Keratinocyte (primary cell): ENCODE data around the gene RGL1.

ENCODE experiments used
- EZH2 ChIP-seq: IDR thresholded peaks from one replicate; pipeline ENCODE4 v1.6.1; 2012; ENCODE audit warnings: inconsistent platforms, mild to moderate bottlenecking, low read length, moderate library complexity
- TF ChIP-seq, protein P1 (sequence below), 3 experiments: IDR thresholded peaks in 1 of 3; conservative IDR thresholded peaks in 1 of 3; optimal IDR thresholded peaks in 1 of 3; 2 replicates in 2 of 3; 3 replicates in 1 of 3; pipeline versions ENCODE3 to v1.5.1; 2011; ENCODE audit warnings: low read length in 3 of 3, mild to moderate bottlenecking in 3 of 3, moderate library complexity in 2 of 3, control low read depth in 1 of 3, inconsistent platforms in 1 of 3; ENCODE audit not compliant: insufficient read depth in 2 of 3; ENCODE audit errors: extremely low read depth in 1 of 3

DNA sequence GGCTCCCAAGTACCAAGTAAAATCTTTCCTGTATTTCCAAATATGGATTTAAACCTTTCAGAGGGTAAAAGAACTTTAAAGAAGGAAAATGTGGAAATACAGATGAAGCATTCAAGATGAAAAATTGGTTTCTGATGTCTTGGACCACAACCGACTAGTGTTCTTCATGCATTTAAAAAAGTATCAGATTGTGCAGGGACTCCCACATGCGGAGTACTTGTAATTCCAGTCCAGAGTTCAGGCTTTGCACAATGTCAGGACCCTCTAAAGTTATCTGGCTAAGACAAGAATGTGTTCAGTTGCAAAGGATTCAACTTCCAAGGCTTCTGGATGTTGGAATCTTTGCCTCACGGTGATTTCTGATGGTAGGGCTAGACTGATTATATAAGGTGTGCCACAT is 66.7 kb downstream of the RGL1 start:
- TF ChIP-seq, protein P1, sequence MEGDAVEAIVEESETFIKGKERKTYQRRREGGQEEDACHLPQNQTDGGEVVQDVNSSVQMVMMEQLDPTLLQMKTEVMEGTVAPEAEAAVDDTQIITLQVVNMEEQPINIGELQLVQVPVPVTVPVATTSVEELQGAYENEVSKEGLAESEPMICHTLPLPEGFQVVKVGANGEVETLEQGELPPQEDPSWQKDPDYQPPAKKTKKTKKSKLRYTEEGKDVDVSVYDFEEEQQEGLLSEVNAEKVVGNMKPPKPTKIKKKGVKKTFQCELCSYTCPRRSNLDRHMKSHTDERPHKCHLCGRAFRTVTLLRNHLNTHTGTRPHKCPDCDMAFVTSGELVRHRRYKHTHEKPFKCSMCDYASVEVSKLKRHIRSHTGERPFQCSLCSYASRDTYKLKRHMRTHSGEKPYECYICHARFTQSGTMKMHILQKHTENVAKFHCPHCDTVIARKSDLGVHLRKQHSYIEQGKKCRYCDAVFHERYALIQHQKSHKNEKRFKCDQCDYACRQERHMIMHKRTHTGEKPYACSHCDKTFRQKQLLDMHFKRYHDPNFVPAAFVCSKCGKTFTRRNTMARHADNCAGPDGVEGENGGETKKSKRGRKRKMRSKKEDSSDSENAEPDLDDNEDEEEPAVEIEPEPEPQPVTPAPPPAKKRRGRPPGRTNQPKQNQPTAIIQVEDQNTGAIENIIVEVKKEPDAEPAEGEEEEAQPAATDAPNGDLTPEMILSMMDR (optimal IDR thresholded peaks at IDR 0.05 in 1 of 3, IDR thresholded peaks at IDR 0.05 in 1 of 3, conservative IDR thresholded peaks at IDR 0.05 in 1 of 3; ENCODE audit: extremely low read depth in 1 of 3, insufficient read depth in 2 of 3, low read length in 3 of 3): no peak
- TF ChIP-seq EZH2: no peak
